Subcutaneous abdominal adipose tissue (tissue), 5 donors: ENCODE measurements around the gene EFCAB8.
"Not testable (repeated sequence)": the region's sequence is repeated elsewhere in the genome, so short reads cannot be mapped to it uniquely, and the experiment has no call there.

Source experiments
- H3K27ac ChIP-seq: one replicate; pipeline ENCODE4 v1.7.0; 2013; ENCODE audit warnings: low read depth, mild to moderate bottlenecking, inconsistent platforms, low read length, moderate library complexity
- H3K27me3 ChIP-seq, 5 donors: one replicate each; pipeline ENCODE4 v1.7.0; 2013; ENCODE audit warnings: low read length in 5 of 5, inconsistent platforms in 1 of 5; ENCODE audit not compliant: control insufficient read depth in 5 of 5, insufficient read depth in 4 of 5
- H3K36me3 ChIP-seq, 5 donors: one replicate each; pipeline ENCODE4 v1.7.0; 2013; ENCODE audit warnings: low read length in 5 of 5; ENCODE audit not compliant: control insufficient read depth in 5 of 5, insufficient read depth in 5 of 5
- H3K4me1 ChIP-seq, 5 donors: one replicate each; pipeline ENCODE4 v1.7.0; 2013; ENCODE audit warnings: low read length in 5 of 5, mild to moderate bottlenecking in 3 of 5, moderate library complexity in 1 of 5; ENCODE audit not compliant: control insufficient read depth in 5 of 5, insufficient read depth in 5 of 5
- H3K4me3 ChIP-seq, 5 donors: one replicate each; pipeline ENCODE4 v1.7.0; 2013; ENCODE audit warnings: low read length in 5 of 5, low read depth in 1 of 5
- H3K9ac ChIP-seq, 5 donors: one replicate each; pipeline ENCODE4 v1.7.0; 2013; ENCODE audit warnings: low read length in 5 of 5, mild to moderate bottlenecking in 4 of 5, moderate library complexity in 3 of 5
- H3K9me3 ChIP-seq, 5 donors: one replicate each; pipeline ENCODE4 v1.7.0; 2013; ENCODE audit warnings: low read length in 5 of 5; ENCODE audit not compliant: control insufficient read depth in 5 of 5
- donor health status: healthy.
- donor health status: healthy.
- donor health status: healthy.
- donor health status: healthy.
- donor health status: healthy.

Gene EFCAB8

DNA sequence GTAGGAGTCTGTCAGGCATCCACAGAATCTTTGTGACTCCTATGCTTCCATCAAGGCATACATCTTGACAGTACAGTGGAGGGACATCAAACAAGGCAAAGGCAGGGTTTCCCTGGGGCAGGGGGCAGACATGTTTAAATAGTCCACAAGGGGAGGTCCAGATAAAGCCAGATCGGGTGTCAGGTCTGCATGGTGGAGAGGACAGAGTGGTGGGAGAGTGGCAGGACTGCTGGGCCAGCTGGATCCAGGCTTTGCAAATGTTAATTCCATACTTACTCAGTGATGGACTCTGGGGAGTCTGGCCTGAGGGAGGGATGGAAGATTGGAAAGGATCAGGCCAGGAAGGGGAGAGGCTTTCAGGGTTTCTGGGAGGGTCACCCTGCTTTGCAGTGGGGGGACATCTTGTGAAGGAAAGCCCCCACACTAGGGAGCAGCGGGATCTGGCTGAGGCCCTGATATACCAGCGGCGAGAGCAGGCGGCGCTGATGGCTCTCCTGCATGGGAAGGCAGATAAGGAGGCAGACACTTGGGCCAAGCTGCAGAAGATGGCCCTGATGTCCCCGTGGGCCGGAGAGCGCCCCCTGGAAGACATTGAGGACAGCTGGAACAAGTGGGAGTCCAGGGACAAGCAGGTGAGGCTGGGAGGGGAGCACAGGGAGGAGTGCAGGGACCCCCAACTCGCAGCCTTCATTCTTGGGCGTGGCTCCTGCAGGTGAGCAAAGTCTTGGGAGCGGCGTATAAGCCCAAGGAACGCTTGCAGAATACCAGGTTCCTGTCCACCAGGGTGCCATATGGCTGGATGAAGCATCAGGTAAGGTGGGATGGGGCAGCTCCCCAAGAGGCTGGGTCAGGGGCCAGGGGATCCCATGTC, 100.9 kb downstream of the EFCAB8 start:
- Histone ChIP-seq H3K27me3 (peaks cover 0 to 8% (median 4%) of the 10 kb centered on the region in 5 donors), H3K9ac (no peak overlapping the region), H3K36me3 (no peaks in the 10 kb centered on the region), H3K27ac (no peak overlapping the region), H3K4me1 (no peaks in the 10 kb centered on the region), H3K4me3 (no peak overlapping the region), H3K9me3 (peaks cover 0 to 25% (median 16%) of the 10 kb centered on the region in 5 donors)

DNA sequence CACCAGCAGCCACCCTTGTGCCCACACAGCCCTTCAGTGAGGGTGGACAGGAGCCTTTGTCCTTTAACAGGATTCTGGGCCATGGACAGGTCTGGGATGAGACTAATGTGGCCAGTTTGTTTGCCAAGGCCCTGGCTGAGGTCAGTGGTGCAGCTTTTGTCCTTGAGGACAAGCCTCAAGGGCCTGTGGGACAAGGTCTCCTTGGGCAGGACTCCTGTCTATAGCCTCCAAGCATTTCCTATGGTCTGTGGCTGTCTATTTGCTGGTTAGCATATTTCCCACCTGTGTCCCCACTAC, 101.4 kb downstream of the EFCAB8 start:
- no peak overlapping the region for H3K4me3 ChIP-seq
- H3K36me3 ChIP-seq, result no peaks in the 10 kb centered on the region
- H3K27ac ChIP-seq, result no peak overlapping the region
- no peak overlapping the region for H3K9ac ChIP-seq
- H3K27me3 ChIP-seq, result peaks cover 0 to 8% (median 4%) of the 10 kb centered on the region in 5 donors
- H3K9me3 ChIP-seq, result peaks cover 0 to 22% (median 16%) of the 10 kb centered on the region in 5 donors
- H3K4me1 ChIP-seq, result no peaks in the 10 kb centered on the region

DNA sequence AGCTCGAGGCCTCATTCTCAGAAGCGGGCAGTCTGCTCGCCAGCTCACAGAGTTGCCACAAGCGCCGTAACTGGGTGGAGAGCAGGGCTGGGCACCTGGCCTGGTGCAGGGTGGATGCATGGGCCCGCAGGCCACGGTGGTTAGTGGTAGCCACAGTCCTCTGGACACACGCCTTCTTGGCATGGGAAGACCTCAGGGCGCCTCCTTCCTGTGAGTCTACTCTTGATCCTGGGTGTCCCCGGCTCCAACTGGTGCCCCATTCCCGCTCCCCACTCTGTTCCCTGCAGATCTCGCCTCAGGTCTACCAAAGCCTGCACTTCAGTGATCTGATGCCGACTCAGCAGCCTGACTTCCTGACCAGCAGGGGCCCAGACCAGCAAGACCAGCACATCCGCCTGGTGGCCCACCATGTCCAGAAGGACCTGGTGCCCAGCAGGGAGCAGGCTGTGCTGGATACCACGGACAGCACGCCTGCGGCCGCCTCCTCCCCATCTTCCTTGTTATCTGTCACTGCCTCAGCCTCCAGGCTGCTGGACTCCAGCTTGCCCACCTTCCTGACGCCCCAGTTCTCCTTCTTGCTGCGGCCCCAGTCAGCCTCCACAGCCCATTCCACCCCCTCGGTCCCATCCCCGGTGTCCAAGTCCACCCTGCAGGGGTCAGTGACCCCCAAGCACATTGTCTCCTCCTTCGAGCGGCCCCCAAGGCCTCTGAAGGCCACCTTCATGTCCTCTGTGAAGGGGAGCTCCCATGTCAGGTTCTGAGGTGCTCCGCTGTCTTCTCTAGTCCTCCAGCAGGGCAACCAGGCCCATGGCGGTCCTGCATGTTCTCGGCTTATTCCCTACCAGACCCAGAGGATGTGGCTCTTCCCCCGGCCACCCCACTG, 102.4 kb downstream of the EFCAB8 start:
- no peak overlapping the region for H3K9ac ChIP-seq
- no peaks in the 10 kb centered on the region for H3K36me3 ChIP-seq
- H3K27me3 ChIP-seq, result peaks cover 0 to 16% (median 4%) of the 10 kb centered on the region in 5 donors
- H3K27ac ChIP-seq, result no peak overlapping the region
- peaks cover 0 to 21% (median 16%) of the 10 kb centered on the region in 5 donors for H3K9me3 ChIP-seq
- no peak overlapping the region for H3K4me3 ChIP-seq
- no peaks in the 10 kb centered on the region for H3K4me1 ChIP-seq

DNA sequence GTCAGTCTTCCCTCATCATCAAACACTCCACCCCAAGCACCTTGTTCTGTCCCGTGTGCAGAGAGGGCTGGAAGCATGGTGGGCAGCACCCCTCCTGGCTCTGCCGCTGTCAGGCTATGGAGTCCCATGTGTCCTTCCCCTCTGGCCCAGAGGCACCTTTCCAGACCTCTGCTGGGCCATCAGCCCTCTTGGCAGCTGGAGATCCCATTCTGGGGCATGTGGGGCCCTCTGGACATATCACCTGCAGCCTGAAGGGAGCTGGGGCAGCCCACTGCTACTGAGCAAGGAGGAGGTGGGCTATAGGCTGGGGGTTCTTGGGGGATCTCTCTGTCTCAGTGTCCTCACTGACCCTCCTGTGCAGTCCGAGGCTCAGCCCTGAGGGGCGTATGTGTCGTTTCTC, 103.3 kb downstream of the EFCAB8 start:
- H3K4me1 ChIP-seq, result no peaks in the 10 kb centered on the region
- H3K9me3 ChIP-seq, result peaks cover 0 to 16% (median 12%) of the 10 kb centered on the region in 5 donors
- H3K9ac ChIP-seq, result no peak overlapping the region
- H3K27ac ChIP-seq, result no peak overlapping the region
- H3K36me3 ChIP-seq, result no peaks in the 10 kb centered on the region
- H3K27me3 ChIP-seq, result peaks cover 0 to 17% (median 7%) of the 10 kb centered on the region in 5 donors
- H3K4me3 ChIP-seq, result no peak overlapping the region

DNA sequence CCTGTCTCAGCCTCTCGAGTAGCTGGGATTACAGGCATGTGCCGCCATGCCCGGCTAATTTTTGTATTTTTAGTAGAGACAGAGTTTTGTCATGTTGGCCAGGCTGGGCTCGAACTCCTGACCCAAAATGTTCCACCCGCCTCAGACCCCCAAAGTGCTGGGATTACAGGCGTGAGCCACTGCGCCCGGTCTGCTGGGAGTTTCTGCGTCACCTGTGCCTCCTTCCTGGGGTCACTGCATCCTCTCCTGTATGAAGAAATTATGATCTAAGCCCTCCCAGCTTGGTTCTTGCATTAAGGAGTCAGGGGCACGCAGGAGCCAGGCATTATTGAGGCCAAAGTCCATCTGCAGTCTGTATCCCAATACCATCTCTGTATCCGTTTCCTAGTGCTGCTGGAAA, 103.9 kb downstream of the EFCAB8 start:
- Histone ChIP-seq H3K9me3 (peaks cover 0 to 11% (median 7%) of the 10 kb centered on the region in 5 donors), H3K27me3 (peaks cover 0 to 22% (median 9%) of the 10 kb centered on the region in 5 donors)
- not testable (repeated sequence) for H3K4me3 ChIP-seq, H3K27ac ChIP-seq, H3K36me3 ChIP-seq, H3K4me1 ChIP-seq, H3K9ac ChIP-seq

DNA sequence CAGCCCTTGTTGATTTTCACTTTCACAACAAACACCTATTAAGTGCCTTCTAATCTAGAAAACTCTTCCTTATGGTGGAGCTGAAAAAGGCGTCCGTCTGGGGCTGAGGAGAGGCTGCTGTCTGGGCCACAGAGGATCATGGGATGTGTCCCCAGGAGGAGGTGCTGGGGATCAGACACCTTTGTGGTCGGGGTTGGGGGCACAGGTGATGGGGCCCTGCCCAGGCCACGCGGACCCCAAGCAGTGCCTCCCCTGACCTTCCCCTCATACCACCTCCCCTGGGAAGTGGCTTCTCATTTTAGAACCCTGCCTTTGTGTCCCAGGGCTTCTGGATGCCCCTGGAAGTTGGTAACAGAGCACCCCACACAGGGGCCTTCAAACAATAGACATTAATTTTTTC, 104.5 kb downstream of the EFCAB8 start:
- H3K9me3 ChIP-seq, result peaks cover 0 to 6% (median 1%) of the 10 kb centered on the region in 5 donors
- H3K4me1 ChIP-seq, result no peaks in the 10 kb centered on the region
- H3K27me3 ChIP-seq, result peaks cover 0 to 22% (median 6%) of the 10 kb centered on the region in 5 donors
- H3K9ac ChIP-seq, result no peak overlapping the region
- H3K27ac ChIP-seq, result no peak overlapping the region
- no peak overlapping the region for H3K4me3 ChIP-seq
- no peaks in the 10 kb centered on the region for H3K36me3 ChIP-seq

DNA sequence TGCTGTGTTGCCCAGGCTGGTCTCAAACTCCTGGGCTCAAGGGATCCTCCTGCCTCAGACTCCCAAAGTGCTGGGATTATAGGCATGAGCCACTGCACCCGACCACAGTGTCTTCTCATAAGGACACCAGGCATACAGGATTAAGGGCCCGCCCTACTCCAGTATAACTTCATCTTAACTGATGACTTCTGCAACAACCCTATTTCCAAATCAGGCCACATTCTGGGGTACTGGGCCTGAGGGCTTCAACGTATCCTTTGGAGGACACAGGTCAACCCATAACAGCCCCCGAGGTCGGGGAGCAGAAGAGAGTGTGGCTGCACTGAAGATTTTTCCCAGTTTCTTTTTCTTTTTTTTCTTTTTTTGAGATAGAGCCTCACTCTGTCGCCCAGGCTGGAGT, 105.9 kb downstream of the EFCAB8 start:
- Histone ChIP-seq H3K4me1 (peaks cover 0 to 5% (median 0%) of the 10 kb centered on the region in 5 donors), H3K4me3 (no peak overlapping the region), H3K9me3 (no peaks in the 10 kb centered on the region), H3K27me3 (peaks cover 0 to 25% (median 6%) of the 10 kb centered on the region in 5 donors), H3K36me3 (no peaks in the 10 kb centered on the region), H3K9ac (no peak overlapping the region), H3K27ac (no peak overlapping the region)

DNA sequence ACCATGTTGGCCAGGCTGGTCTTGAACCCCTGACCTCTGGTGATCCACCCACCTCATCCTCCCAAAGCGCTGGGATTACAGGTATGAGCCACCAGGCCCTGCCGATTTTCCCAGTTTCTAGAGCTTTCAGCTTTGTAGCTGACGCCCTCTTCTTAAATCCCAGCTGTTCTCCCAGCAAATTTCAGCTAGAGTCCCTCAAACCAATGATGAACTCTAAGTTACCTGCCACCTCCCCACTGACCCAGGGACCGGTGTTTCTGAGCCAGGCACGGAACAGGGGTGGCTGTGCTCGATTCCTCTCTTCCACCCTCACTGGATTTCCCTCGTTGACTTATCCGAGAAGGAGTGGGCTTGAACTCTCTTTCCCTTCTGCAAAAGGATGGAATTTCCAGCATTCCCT, 106.4 kb downstream of the EFCAB8 start:
- Histone ChIP-seq H3K36me3 (no peaks in the 10 kb centered on the region), H3K4me3 (no peak overlapping the region), H3K4me1 (peaks cover 0 to 5% (median 0%) of the 10 kb centered on the region in 5 donors), H3K9me3 (no peaks in the 10 kb centered on the region), H3K27me3 (peaks cover 0 to 30% (median 6%) of the 10 kb centered on the region in 5 donors), H3K27ac (no peak overlapping the region), H3K9ac (no peak overlapping the region)

DNA sequence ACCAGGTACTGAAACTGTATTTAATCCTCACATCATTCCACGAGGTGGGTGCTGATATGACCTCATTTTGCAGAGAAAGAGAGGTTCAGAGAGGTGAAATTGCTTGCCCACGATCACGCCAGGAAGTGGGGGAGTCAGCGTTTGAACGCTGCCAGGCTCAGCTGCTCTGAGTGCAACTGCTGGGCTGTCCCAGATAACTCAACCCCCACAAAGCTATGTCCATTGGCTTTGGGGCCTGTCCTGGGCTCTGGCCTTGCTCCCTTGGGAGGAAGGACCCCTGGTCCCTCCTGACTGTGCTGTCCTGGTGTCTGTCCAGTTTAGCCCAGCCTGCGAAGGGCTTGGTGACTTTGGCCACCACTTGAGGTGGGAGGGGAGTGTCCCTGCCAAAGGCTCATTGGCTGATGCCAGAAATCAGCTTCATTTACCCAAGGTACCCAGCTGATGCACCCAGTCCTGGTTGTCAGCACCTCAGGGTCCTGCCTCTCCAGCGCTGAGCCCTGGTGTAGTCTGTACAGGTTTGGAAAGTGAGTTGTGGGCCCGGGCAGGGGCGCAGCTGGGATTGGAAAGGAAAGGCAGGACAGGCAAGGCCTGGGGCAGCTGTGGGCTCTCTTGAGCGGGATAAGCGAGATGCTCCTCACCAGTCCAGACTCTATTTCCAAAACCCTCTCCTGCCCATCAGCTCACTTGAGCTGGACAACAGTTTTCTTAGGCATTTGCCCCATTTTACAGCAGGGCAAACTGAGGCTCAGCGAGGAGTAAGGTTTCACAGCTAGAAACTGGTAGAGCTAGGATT, 107.1 kb downstream of the EFCAB8 start:
- H3K9me3 ChIP-seq, result no peaks in the 10 kb centered on the region
- peaks cover 0 to 5% (median 0%) of the 10 kb centered on the region in 5 donors for H3K4me1 ChIP-seq
- no peak overlapping the region for H3K27ac ChIP-seq
- H3K27me3 ChIP-seq, result peaks cover 0 to 30% (median 6%) of the 10 kb centered on the region in 5 donors
- H3K4me3 ChIP-seq, result no peak overlapping the region
- no peaks in the 10 kb centered on the region for H3K36me3 ChIP-seq
- no peak overlapping the region for H3K9ac ChIP-seq
